HG03045 (cell line): ENCODE results near the gene NCDN.

Source experiments
- ATAC-seq: cut with Tn5 transposase; IDR thresholded peaks from one replicate; pipeline ENCODE4 v1.9.1; 2021; ENCODE audit warnings: mild to moderate bottlenecking, moderate library complexity; ENCODE audit not compliant: unreplicated experiment

The NCDN gene

GRCh38 chr1:35589516-35590427 lies 32.2 kb downstream of the NCDN start:
- ATAC-seq: no peak

- no peak for ATAC-seq
Observed at GRCh38 chr1:35590476-35591040, 33.0 kb downstream of the NCDN start.

- ATAC-seq: no peak
Observed at GRCh38 chr1:35591211-35591610, 33.6 kb downstream of the NCDN start.

- ATAC-seq: no peak
Observed at GRCh38 chr1:35592991-35593769, 35.6 kb downstream of the NCDN start.

GRCh38 chr1:35594005-35594760 lies 36.6 kb downstream of the NCDN start:
- ATAC-seq: no peak

GRCh38 chr1:35595684-35596083 lies 38.1 kb downstream of the NCDN start:
- ATAC-seq: no peak

- no peak for ATAC-seq
Observed at GRCh38 chr1:35597870-35598269, 40.3 kb downstream of the NCDN start.

GRCh38 chr1:35598895-35599294 lies 41.3 kb downstream of the NCDN start:
- no peak for ATAC-seq

- ATAC-seq: no peak
Observed at GRCh38 chr1:35599411-35599810, 41.8 kb downstream of the NCDN start.

- no peak for ATAC-seq
Observed at GRCh38 chr1:35600593-35600992, 43.0 kb downstream of the NCDN start.

- no peak for ATAC-seq
Observed at GRCh38 chr1:35603468-35603867, 45.9 kb downstream of the NCDN start.

- ATAC-seq: no peak
Observed at GRCh38 chr1:35603941-35604340, 46.3 kb downstream of the NCDN start.

- ATAC-seq: no peak
Observed at GRCh38 chr1:35605071-35605866, 47.7 kb downstream of the NCDN start.

- no peak for ATAC-seq
Observed at GRCh38 chr1:35605867-35606182, 48.2 kb downstream of the NCDN start.

GRCh38 chr1:35611655-35612054 lies 54.1 kb downstream of the NCDN start:
- no peak for ATAC-seq

GRCh38 chr1:35615440-35615839 lies 57.8 kb downstream of the NCDN start:
- ATAC-seq: no peak
